Erythroblast (primary cell): ENCODE results near the gene TMEM181.

Experiments used
- GATA1 ChIP-seq: IDR thresholded peaks from 2 replicates; pipeline ENCODE4 v1.6.1; 2011; ENCODE audit warnings: low read depth, mild to moderate bottlenecking, control low read depth, low read length, moderate library complexity
- POLR2A ChIP-seq: IDR thresholded peaks from 2 replicates; pipeline ENCODE4 v1.6.1; 2011; ENCODE audit warnings: mild to moderate bottlenecking, low read length

GRCh38 chr6:158610319-158610968, 50.6 kb downstream of the TMEM181 start:
- TF ChIP-seq POLR2A (no peak), GATA1 (no peak)
